Measurements from ENCODE around the gene POP4. TPM values are rescaled to one million over a fixed set of nuclear protein-coding genes. Genes with fewer than 3 reads are reported as not detected.

The POP4 gene
- total RNA-seq, 1 experiment from 2014 or later, result 116 TPM

- in situ Hi-C loops (cut with HindIII; ENCODE audit: low pct_unique_long_range_greater_than_20kb, low sequenced_read_pairs), result no loop called here
- TF ChIP-seq REST (IDR thresholded peaks at IDR 0.05; ENCODE audit: insufficient read depth in 1 of 2, low read depth in 2 of 2, low read length in 1 of 2) (no peak), CTCF (IDR thresholded peaks at IDR 0.05) (no peak), TCF7L2 (IDR thresholded peaks at IDR 0.05; ENCODE audit: low read depth, low read length) (no peak), SIN3A (IDR thresholded peaks at IDR 0.05; ENCODE audit: borderline replicate concordance, insufficient read depth, low read depth, low read length) (no peak), POLR2AphosphoS5 (IDR thresholded peaks at IDR 0.05; ENCODE audit: low read depth, low read length) (no peak)
- BruUV-seq (replicated peaks), result no TSS peak
Observed at GRCh38 chr19:29636553-29637360, 30.7 kb downstream of the POP4 start.

GRCh38 chr19:29639086-29639485 is 33.0 kb downstream of the POP4 start:
- H3K27me3 ChIP-seq (ENCODE audit: control insufficient read depth, insufficient read depth, low read length), result no peaks in the 10 kb centered on the region
- H3K4me1 ChIP-seq (ENCODE audit: control insufficient read depth, insufficient read depth, low read length), result no peaks in the 10 kb centered on the region
- H3K27ac ChIP-seq (ENCODE audit: low read length), result no peak overlapping the region
- no peak for TF ChIP-seq SIN3A (IDR thresholded peaks at IDR 0.05; ENCODE audit: borderline replicate concordance, insufficient read depth, low read depth, low read length)
- TF ChIP-seq CTCF (IDR thresholded peaks at IDR 0.05), result no peak
- TF ChIP-seq REST (IDR thresholded peaks at IDR 0.05; ENCODE audit: insufficient read depth in 1 of 2, low read depth in 2 of 2, low read length in 1 of 2), result no peak
- CTCF ChIA-PET, result no interaction called here
- H3K4me3 ChIP-seq (ENCODE audit: low read depth in 2 of 2, low read length in 2 of 2), result no peak overlapping the region
- H3K9me3 ChIP-seq (ENCODE audit: control insufficient read depth, insufficient read depth, low read depth, low read length), result no peaks in the 10 kb centered on the region
- in situ Hi-C loops (cut with HindIII; ENCODE audit: low pct_unique_long_range_greater_than_20kb, low sequenced_read_pairs), result no loop called here
- DNase-seq (ENCODE audit: low read depth, low spot score), result no peak
- no peak for ATAC-seq
- POLR2A ChIA-PET, result no interaction called here
- H3K36me3 ChIP-seq (ENCODE audit: control insufficient read depth, insufficient read depth, low read length), result no peaks in the 10 kb centered on the region
- BruUV-seq (replicated peaks), result no TSS peak
- intact Hi-C loops (cut with micrococcal nuclease; ENCODE audit: unreplicated experiment), result no loop called here

More at GRCh38 chr19:29636553-29637360, 30.7 kb downstream of the POP4 start:
- no peaks in the 10 kb centered on the region for H3K36me3 ChIP-seq (ENCODE audit: control insufficient read depth, insufficient read depth, low read length)
- no peak overlapping the region for H3K4me3 ChIP-seq (ENCODE audit: low read depth in 2 of 2, low read length in 2 of 2)
- no peaks in the 10 kb centered on the region for H3K4me1 ChIP-seq (ENCODE audit: control insufficient read depth, insufficient read depth, low read length)
- DNase-seq (ENCODE audit: low read depth, low spot score), result no peak
- intact Hi-C loops (cut with micrococcal nuclease; ENCODE audit: unreplicated experiment), result no loop called here
- no peaks in the 10 kb centered on the region for H3K27me3 ChIP-seq (ENCODE audit: control insufficient read depth, insufficient read depth, low read length)
- ChIA-PET CTCF (interaction anchor here (0.6 kb wide), 1 partner anchor 31 kb away, joined by 4 read pairs; no protein-coding TSS in a partner anchor), POLR2A (no interaction called here)
- H3K9me3 ChIP-seq (ENCODE audit: control insufficient read depth, insufficient read depth, low read depth, low read length), result no peaks in the 10 kb centered on the region
- H3K27ac ChIP-seq (ENCODE audit: low read length), result no peak overlapping the region
- ATAC-seq, result no peak

All from Panc1 (cell line).